GM21381 (cell line): ENCODE data around the gene RAB8A.

Experiments
- ATAC-seq: cut with Tn5 transposase; IDR thresholded peaks from one replicate; pipeline ENCODE4 v1.9.1; 2021; ENCODE audit warnings: mild to moderate bottlenecking, moderate library complexity; ENCODE audit not compliant: unreplicated experiment

The RAB8A gene

GRCh38 chr19:16136185-16136999 is 24.7 kb downstream of the RAB8A start:
- ATAC-seq: no peak

- ATAC-seq: no peak
These were observed 28.1 kb downstream of the RAB8A start for GRCh38 chr19:16139752-16140151.

DNA sequence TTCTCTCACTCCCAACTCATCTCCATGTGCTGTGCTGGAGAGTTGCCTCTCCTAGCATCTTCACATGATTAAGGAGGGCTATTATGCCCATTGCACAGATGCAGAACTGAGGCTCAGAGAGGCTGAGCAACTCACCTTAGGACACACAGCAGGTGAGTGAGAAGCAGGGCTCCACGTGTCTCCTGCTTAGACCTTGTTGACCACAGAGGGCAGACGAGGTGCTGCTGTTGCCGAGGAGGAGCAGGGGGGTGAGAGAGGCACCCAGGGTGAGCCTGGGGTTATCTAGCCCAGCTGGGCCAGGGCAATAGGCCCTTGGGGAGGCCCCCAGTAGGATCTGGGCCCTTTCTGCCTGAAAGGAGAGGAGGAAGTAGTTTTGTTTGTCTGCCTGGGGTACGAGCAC is 29.4 kb downstream of the RAB8A start:
- ATAC-seq: no peak

GRCh38 chr19:16142032-16142580 is 30.4 kb downstream of the RAB8A start:
- ATAC-seq: no peak

GRCh38 chr19:16143399-16144215 is 31.9 kb downstream of the RAB8A start, which contains the start of gene HSH2D:
Gene HSH2D, plus strand, starts transcription at chr19:16143685. Its CDS starts 5,066 bp downstream, at chr19:16148751.
- ATAC-seq: peak; percentile 52

GRCh38 chr19:16144216-16144581 is 32.5 kb downstream of the RAB8A start:
- ATAC-seq: no peak

GRCh38 chr19:16146112-16146511 is 34.4 kb downstream of the RAB8A start:
- no peak for ATAC-seq

DNA sequence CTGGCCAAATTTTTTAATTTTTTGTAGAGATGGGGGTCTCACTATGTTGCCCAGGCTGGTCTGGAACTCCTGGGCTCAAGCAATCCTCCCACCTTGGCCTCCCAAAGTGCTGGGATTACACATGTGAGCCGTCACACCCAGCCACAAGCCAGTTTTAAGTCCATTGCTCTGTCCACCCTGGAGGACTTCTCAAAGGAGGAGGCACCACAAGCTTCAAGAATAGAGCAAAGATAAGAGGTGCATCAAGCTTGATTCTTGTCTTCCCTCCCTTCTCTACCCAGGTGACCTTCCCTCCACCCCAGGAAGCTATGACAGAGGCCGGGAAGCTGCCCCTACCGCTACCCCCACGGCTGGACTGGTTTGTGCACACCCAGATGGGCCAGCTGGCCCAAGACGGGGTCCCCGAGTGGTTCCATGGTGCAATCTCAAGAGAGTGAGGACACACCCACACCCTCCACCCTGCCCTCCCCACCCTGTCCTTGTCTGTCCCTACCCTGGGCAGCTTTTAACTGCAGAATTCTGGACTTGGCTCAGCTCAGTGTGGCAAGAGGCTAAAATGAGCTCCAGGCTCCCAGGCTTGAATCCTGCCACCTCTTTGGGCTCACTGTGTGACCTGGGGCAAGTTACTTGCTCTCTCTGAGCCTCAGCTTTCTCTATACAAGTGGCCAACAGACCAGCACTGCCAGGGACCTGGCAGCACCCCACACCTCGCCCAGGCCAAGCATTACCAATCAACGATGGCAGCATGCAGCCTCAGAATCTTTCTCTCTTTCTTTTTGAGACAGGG is 36.9 kb downstream of the RAB8A start:
- no peak for ATAC-seq

GRCh38 chr19:16153582-16154336 is 42.1 kb downstream of the RAB8A start:
- no peak for ATAC-seq

DNA sequence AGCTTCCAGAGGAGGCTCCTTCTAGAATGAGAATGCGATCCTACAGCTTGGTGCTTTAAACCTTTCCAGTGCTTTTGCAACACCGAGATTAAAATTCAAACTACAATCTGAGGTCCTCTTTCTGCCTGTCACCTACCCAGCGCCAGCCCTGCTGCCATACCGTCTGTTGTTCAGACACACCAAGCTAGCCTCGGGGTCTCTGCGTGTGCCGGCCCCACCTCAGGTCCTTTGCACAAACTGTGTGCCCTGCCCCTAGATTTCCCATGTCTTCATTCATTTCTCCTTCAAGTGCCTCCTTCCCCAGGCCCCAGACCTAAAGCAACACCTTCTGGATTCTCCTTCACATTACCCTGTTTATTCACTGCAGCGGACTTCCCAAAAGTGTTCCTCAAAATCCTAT is 42.9 kb downstream of the RAB8A start:
- no peak for ATAC-seq

DNA sequence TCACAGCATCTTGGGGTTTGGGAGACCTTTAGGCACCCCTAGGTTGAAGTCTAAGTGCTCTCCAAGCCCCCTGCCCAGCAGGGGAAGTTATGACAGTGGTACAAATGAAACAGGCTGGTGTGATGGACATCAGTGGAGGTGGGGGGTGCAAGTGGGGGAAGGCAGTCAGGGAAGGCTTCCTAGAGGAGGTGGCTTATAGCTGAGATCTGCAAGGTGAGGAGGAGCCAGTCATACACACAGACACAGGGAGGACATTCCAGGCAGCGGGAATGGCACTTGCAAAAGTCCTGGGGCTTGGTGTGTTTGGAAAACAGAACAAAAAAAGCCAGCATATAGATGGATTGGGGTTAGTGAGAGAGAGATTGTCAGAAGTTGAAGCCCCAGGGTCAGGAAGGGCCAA is 43.4 kb downstream of the RAB8A start:
- ATAC-seq: no peak

- ATAC-seq: no peak
These were observed 45.2 kb downstream of the RAB8A start for GRCh38 chr19:16156904-16157303.

DNA sequence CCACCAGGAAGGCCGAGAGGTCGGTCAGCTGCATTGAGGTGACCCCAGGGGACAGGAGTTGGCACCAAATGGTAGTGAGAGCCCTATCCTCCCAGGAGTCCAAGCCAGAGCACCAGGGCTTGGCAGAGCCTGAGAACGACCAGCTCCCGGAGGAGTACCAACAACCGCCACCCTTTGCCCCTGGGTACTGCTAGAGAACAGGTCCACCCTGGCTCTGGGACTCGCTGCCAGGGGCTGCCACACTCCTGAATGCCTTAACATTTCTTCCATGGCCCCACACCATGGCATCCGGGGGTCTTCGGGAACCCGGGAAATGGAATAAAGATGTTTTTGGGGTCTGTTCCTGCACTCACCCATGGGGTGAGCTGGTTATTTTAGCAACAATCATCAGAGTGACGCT is 45.9 kb downstream of the RAB8A start:
- no peak for ATAC-seq

DNA sequence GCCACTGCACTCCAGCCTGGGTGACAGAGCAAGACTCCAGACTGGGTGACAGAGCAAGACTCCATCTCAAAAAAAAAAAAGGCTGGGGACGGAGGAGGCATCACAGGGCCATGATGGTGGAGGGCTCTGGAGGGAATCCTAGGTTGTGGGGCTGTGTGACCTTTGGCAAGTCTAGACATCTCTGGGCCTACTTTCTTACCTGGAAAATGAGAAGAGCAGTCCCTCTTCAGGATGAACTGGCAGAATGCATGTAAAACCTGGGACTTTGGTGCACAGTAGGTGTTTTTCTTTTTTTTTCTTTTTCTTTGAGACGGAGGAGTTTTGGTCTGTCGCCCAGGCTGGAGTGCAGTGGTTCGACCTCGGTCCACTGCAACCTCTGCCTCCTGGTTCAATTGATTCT is 48.0 kb downstream of the RAB8A start:
- ATAC-seq: no peak

- ATAC-seq: no peak
These were observed 48.8 kb downstream of the RAB8A start for GRCh38 chr19:16160445-16160942.

DNA sequence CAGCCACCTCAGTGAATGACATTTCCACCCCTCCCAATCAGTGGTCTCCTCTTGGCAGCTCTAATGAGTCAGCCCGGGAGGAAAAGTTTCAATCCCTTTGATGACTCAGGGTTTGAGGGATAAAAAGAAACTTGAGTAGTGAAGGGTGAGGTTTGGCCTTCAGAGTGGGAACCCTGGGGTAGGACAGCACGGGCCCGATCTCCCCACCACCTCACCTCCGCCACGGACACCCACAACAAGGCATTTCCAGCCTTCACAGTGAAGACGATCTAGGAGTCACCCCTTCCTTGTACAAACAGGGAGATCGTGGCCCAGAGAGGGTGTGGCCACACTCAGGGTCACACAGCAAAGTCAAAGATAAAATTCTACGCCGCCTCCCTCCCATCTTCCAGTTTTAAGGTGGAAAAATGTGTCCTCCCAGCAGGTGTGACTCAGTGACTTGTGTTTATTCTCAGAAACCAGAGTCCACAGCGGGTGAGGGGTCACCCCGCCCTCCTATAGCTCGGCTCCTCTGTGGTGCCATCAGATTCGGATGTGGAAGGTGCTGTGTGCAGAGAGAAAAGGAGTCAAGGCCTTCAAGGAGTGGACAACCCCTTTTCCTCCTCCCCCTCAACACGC is 49.4 kb downstream of the RAB8A start:
- no peak for ATAC-seq

GRCh38 chr19:16161840-16162239 is 50.2 kb downstream of the RAB8A start:
- no peak for ATAC-seq

- ATAC-seq: no peak
These were observed 52.7 kb downstream of the RAB8A start for GRCh38 chr19:16164222-16164890.

- ATAC-seq: no peak
These were observed 54.7 kb downstream of the RAB8A start for GRCh38 chr19:16166417-16166816.
